GM23338 (cell line): ENCODE measurements around the gene NAA25. TPM values are rescaled to one million over a fixed set of nuclear protein-coding genes. Genes with fewer than 3 reads are reported as not detected.
A peak's percentile ranks its signal among the peaks of the same experiment; 100 is the strongest.
"Not testable (repeated sequence)": the region's sequence is repeated elsewhere in the genome, so short reads cannot be mapped to it uniquely, and the experiment has no call there.

Experiments used
- ATAC-seq: fragments of 200-7000 bp; cut with Tn5 transposase; 3 replicates; pipeline ENCODE4 v1.9.1; 2020
- DNase-seq: peaks from one replicate; pipeline ENCODE4 v3.0.0-alpha.2; 2015; ENCODE audit warnings: low spot score
- H2AFZ ChIP-seq: fragments of 200-600 bp; sonication (generic); 2 replicates; pipeline ENCODE4 v1.8.0; 2016; ENCODE audit warnings: antibody characterized with exemption, mild to moderate bottlenecking, moderate library complexity
- H3F3A ChIP-seq: fragments of 200-600 bp; sonication (generic); replicated peaks from 2 replicates; pipeline ENCODE4 v1.8.0; 2017; ENCODE audit warnings: antibody characterized with exemption, mixed run types, low read depth
- H3K27ac ChIP-seq: fragments of 200-600 bp; sonication (generic); 2 replicates; pipeline ENCODE4 v1.6.1; 2016; ENCODE audit warnings: low read depth
- H3K27me3 ChIP-seq: fragments of 200-600 bp; sonication (generic); 2 replicates; pipeline ENCODE4 v1.8.0; 2016; ENCODE audit warnings: mild to moderate bottlenecking, mixed run types, moderate library complexity; ENCODE audit not compliant: insufficient read depth
- H3K36me3 ChIP-seq: fragments of 200-600 bp; sonication (generic); 2 replicates; pipeline ENCODE4 v1.8.0; 2016; ENCODE audit warnings: mild to moderate bottlenecking; ENCODE audit not compliant: insufficient read depth
- H3K4me1 ChIP-seq: fragments of 200-600 bp; sonication (generic); 2 replicates; pipeline ENCODE4 v1.8.0; 2016; ENCODE audit warnings: mild to moderate bottlenecking, moderate library complexity; ENCODE audit not compliant: insufficient read depth
- H3K4me2 ChIP-seq: fragments of 200-600 bp; sonication (generic); 2 replicates; pipeline ENCODE4 v1.7.1; 2017; ENCODE audit warnings: mixed run types
- H3K4me3 ChIP-seq: fragments of 200-600 bp; sonication (generic); 2 replicates; pipeline ENCODE4 v1.6.1; 2016; ENCODE audit warnings: mixed run types
- H3K79me2 ChIP-seq: fragments of 200-600 bp; sonication (generic); replicated peaks from 2 replicates; pipeline ENCODE4 v1.8.0; 2017; ENCODE audit warnings: mild to moderate bottlenecking; ENCODE audit not compliant: insufficient read depth
- H3K9me2 ChIP-seq: fragments of 200-600 bp; sonication (generic); 2 replicates; pipeline ENCODE4 v1.8.0; 2017; ENCODE audit not compliant: insufficient read depth
- H4K20me1 ChIP-seq: fragments of 200-600 bp; sonication (generic); replicated peaks from 2 replicates; pipeline ENCODE4 v1.8.0; 2017; ENCODE audit warnings: mild to moderate bottlenecking; ENCODE audit not compliant: insufficient read depth
- H3K27ac Mint-ChIP-seq: 2 replicates; pipeline ENCODE4 v1.8.0; 2020; ENCODE audit warnings: inconsistent platforms, mild to moderate bottlenecking, moderate library complexity, mixed read lengths
- H3K27me3 Mint-ChIP-seq: 3 replicates; pipeline ENCODE4 v1.8.0; 2022; ENCODE audit warnings: low read depth, mild to moderate bottlenecking, moderate library complexity, mixed read lengths, inconsistent platforms; ENCODE audit not compliant: insufficient read depth, poor library complexity
- H3K36me3 Mint-ChIP-seq: 3 replicates; pipeline ENCODE4 v1.8.0; 2021; ENCODE audit warnings: low read depth, mild to moderate bottlenecking, inconsistent platforms, moderate library complexity, mixed read lengths
- H3K4me1 Mint-ChIP-seq: 3 replicates; pipeline ENCODE4 v1.8.0; 2020; ENCODE audit warnings: mild to moderate bottlenecking, inconsistent platforms, mixed read lengths
- H3K4me3 Mint-ChIP-seq: 3 replicates; pipeline ENCODE4 v1.8.0; 2021; ENCODE audit warnings: moderate library complexity, mild to moderate bottlenecking, inconsistent platforms, mixed read lengths
- H3K9me3 Mint-ChIP-seq: 3 replicates; pipeline ENCODE4 v1.8.0; 2020; ENCODE audit warnings: moderate library complexity, mild to moderate bottlenecking, inconsistent platforms, mixed read lengths
- EZH2phosphoT487 ChIP-seq: fragments of 200-600 bp; sonication (generic); IDR thresholded peaks from one replicate; pipeline ENCODE4 v1.8.1; 2018; ENCODE audit warnings: antibody characterized with exemption; ENCODE audit not compliant: unreplicated experiment
- NANOG ChIP-seq: IDR thresholded peaks from 2 replicates; pipeline ENCODE4 v1.6.1; 2016; ENCODE audit warnings: antibody characterized with exemption, borderline replicate concordance
- ZNF331 ChIP-seq: fragments of 250-450 bp; sonication (Bioruptor Pico); IDR thresholded peaks from 2 replicates; pipeline ENCODE4 v1.5.0; 2020; ENCODE audit warnings: low read depth, mild to moderate bottlenecking, moderate library complexity
- ZNF462 ChIP-seq: fragments of 250-450 bp; sonication (Bioruptor Pico); IDR thresholded peaks from 2 replicates; pipeline ENCODE4 v1.5.0; 2020; ENCODE audit warnings: mild to moderate bottlenecking, moderate library complexity
- polyA plus RNA-seq: library from polyadenylated mRNA; unstranded; fragments of >200 nt; fragmentation: Nextera tagmentation; extraction: Ambion mirVana; gene quantifications from 2 replicates; pipeline ENCODE4 v1.2.1, GENCODE V29; 2016
- total RNA-seq: library from RNA; depleted of rRNA; stranded (reverse); fragments of >200 nt; shearing (Covaris generic); gene quantifications from 2 replicates; pipeline ENCODE4 v1.2.3, GENCODE V29; 2014

Gene NAA25
- total and polyA plus RNA-seq, 2 experiments from 2014 or later: 49.0 to 55.1 TPM

- peaks cover 4% of the 10 kb centered on the region; the same call in 1 of the 2 replicates for H4K20me1 ChIP-seq
- DNase-seq: no peak
- H3K36me3 Mint-ChIP-seq: peaks cover 8% of the 10 kb centered on the region; the same call in 1 of the 3 replicates
- no peak overlapping the region for H2AFZ ChIP-seq
- peak overlapping the region; percentile 82 for H3K27ac Mint-ChIP-seq
- 0 out of 2 replicates have a peak, but pooled peaks cover 14% of the 10 kb centered on the region for H3F3A ChIP-seq
- H3K9me2 ChIP-seq: no peaks in the 10 kb centered on the region
- peak overlapping the region; percentile 18; the same call in 1 of the 2 replicates for H3K27ac ChIP-seq
- no peaks in the 10 kb centered on the region for H3K27me3 ChIP-seq
- H3K36me3 ChIP-seq: no peaks in the 10 kb centered on the region
- no peak for TF ChIP-seq NANOG
- no peak for TF ChIP-seq ZNF462
- no peak for TF ChIP-seq EZH2phosphoT487
- no peak for TF ChIP-seq ZNF331 (CRISPR knock-in tag)
- H3K4me3 ChIP-seq: no peak overlapping the region
- H3K4me1 Mint-ChIP-seq: peaks cover 30% of the 10 kb centered on the region
- H3K4me2 ChIP-seq: no peak overlapping the region
- H3K4me1 ChIP-seq: peaks cover 29% of the 10 kb centered on the region
- no peak for ATAC-seq
- no peak overlapping the region for H3K4me3 Mint-ChIP-seq
- H3K27me3 Mint-ChIP-seq: peaks cover 13% of the 10 kb centered on the region
- H3K79me2 ChIP-seq: peaks cover 14% of the 10 kb centered on the region
- no peaks in the 10 kb centered on the region for H3K9me3 Mint-ChIP-seq
These were observed 3.3 kb upstream of the NAA25 start for GRCh38 chr12:112111931-112112330.

GRCh38 chr12:112110787-112111662, 2.4 kb upstream of the NAA25 start:
- H3K27ac Mint-ChIP-seq: 0 out of 2 replicates have a peak overlapping the region, but pooled peaks have one; percentile 3

More at GRCh38 chr12:112110787-112111662, 2.4 kb upstream of the NAA25 start:
- Histone ChIP-seq H4K20me1 (peaks cover 13% of the 10 kb centered on the region; the same call in 1 of the 2 replicates), H3F3A (0 out of 2 replicates have a peak, but pooled peaks cover 12% of the 10 kb centered on the region), H3K27ac (peak overlapping the region; percentile 70), H3K4me1 (peaks cover 30% of the 10 kb centered on the region), H2AFZ (peak overlapping the region; percentile 0; the same call in 1 of the 2 replicates), H3K4me2 (peak overlapping the region; percentile 37), H3K79me2 (peaks cover 24% of the 10 kb centered on the region)
- not testable (repeated sequence) for H3K4me3 Mint-ChIP-seq, H3K9me2 ChIP-seq, H3K27me3 ChIP-seq, H3K36me3 ChIP-seq, ATAC-seq, H3K4me3 ChIP-seq, DNase-seq, H3K9me3 Mint-ChIP-seq
- Mint-ChIP-seq H3K4me1 (peaks cover 29% of the 10 kb centered on the region), H3K36me3 (peaks cover 14% of the 10 kb centered on the region), H3K27me3 (peaks cover 13% of the 10 kb centered on the region)
